Activated naive CD4-positive, alpha-beta T cell treated with anti-CD3 and anti-CD28 coated beads, Interleukin-2, amount 50 U/mL, for 24 hours (primary cell): ENCODE results near the gene OR10A3.

ENCODE experiments used
- H3K27ac Mint-ChIP-seq: one replicate; pipeline ENCODE4 v1.8.0; 2021; ENCODE audit warnings: mild to moderate bottlenecking, mixed read lengths
- H3K27me3 Mint-ChIP-seq: one replicate; pipeline ENCODE4 v1.8.0; 2021; ENCODE audit warnings: mixed read lengths
- H3K36me3 Mint-ChIP-seq: one replicate; pipeline ENCODE4 v1.8.0; 2021; ENCODE audit warnings: mixed read lengths
- H3K4me1 Mint-ChIP-seq: one replicate; pipeline ENCODE4 v1.8.0; 2021; ENCODE audit warnings: mixed read lengths
- H3K4me3 Mint-ChIP-seq: one replicate; pipeline ENCODE4 v1.8.0; 2021; ENCODE audit warnings: mild to moderate bottlenecking, mixed read lengths
- H3K9me3 Mint-ChIP-seq: one replicate; pipeline ENCODE4 v1.8.0; 2021; ENCODE audit warnings: mixed read lengths

OR10A3 gene

GRCh38 chr11:7964873-7965272, 23.4 kb upstream of the OR10A3 start:
- H3K27me3 Mint-ChIP-seq: peaks cover 11% of the 10 kb centered on the region
- no peaks in the 10 kb centered on the region for H3K36me3 Mint-ChIP-seq
- H3K9me3 Mint-ChIP-seq: no peaks in the 10 kb centered on the region
- H3K27ac Mint-ChIP-seq: no peak overlapping the region
- H3K4me3 Mint-ChIP-seq: no peak overlapping the region
- H3K4me1 Mint-ChIP-seq: no peaks in the 10 kb centered on the region

DNA sequence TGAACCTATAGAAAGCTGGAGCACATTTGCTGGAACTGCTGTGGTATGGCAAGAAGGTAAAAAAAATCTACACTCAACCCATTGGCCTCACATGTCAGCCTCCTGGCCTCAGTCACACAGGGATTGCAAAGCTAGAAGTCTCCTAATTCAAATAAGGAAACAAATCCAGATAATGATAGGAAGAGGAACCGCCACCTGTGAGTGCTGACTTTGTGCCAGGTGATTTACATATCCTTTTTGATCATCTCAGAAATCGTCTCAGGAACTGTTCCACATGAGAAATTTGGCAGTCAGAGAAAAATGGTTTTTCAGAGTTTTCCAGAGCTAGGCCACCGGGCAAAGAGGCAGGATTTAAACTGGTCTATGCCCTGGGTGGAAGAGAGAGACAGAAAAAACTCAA, 22.8 kb upstream of the OR10A3 start:
- Mint-ChIP-seq H3K4me3 (no peak overlapping the region), H3K27me3 (peaks cover 12% of the 10 kb centered on the region), H3K27ac (no peak overlapping the region), H3K9me3 (no peaks in the 10 kb centered on the region), H3K36me3 (no peaks in the 10 kb centered on the region), H3K4me1 (no peaks in the 10 kb centered on the region)

DNA sequence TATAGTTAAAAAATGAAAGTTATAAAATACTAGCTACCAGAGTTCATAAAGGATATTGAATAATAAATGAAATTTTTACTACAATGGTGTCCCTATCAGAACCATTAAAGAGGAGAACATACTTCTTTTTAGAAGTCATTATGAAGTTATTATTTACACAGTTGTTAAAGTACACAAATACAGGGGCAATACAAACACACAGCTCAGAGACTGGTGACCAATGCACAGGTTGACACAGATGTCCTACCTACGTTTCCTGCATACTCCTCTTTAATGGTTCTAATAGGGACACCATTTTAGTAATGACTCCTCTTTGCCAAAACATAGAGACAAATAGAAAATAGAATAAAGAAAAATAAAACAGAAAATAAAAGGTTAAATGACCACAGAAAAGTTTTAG, 13.7 kb upstream of the OR10A3 start:
- H3K36me3 Mint-ChIP-seq: no peaks in the 10 kb centered on the region
- H3K4me1 Mint-ChIP-seq: no peaks in the 10 kb centered on the region
- H3K4me3 Mint-ChIP-seq: no peak overlapping the region
- H3K27me3 Mint-ChIP-seq: peaks cover 20% of the 10 kb centered on the region
- no peaks in the 10 kb centered on the region for H3K9me3 Mint-ChIP-seq
- no peak overlapping the region for H3K27ac Mint-ChIP-seq

GRCh38 chr11:7949934-7950333, 8.4 kb upstream of the OR10A3 start:
- no peaks in the 10 kb centered on the region for H3K4me1 Mint-ChIP-seq

DNA sequence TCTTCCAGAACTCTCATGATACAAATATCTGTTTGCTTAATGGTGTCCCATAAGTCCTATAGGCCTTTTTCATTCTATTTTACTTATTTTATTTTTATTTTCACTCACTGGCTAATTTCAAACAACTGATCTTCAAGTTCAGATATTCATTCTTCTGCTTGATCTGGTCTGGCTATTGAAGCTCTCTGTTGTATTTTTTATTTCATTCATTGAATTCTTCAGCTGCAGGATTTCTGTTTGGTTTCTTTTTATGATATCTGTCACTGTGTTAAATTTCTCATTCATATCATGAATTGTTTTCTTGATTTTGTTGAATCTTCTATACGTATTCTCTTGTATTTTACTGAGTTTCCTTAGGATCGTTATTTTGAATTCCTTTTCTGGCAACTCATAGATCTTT, 2.6 kb upstream of the OR10A3 start:
- Mint-ChIP-seq H3K4me1 (no peaks in the 10 kb centered on the region), H3K36me3 (no peaks in the 10 kb centered on the region), H3K9me3 (peaks cover 5% of the 10 kb centered on the region), H3K27ac (no peak overlapping the region), H3K4me3 (no peak overlapping the region), H3K27me3 (peaks cover 15% of the 10 kb centered on the region)

More at GRCh38 chr11:7949934-7950333, 8.4 kb upstream of the OR10A3 start:
- Mint-ChIP-seq H3K4me3 (no peak overlapping the region), H3K9me3 (no peaks in the 10 kb centered on the region), H3K27ac (no peak overlapping the region), H3K27me3 (peaks cover 21% of the 10 kb centered on the region), H3K36me3 (no peaks in the 10 kb centered on the region)

GRCh38 chr11:7941146-7941545, 362 bp downstream of the OR10A3 start:
- Mint-ChIP-seq H3K4me1 (no peaks in the 10 kb centered on the region), H3K27me3 (peaks cover 6% of the 10 kb centered on the region), H3K9me3 (peaks cover 5% of the 10 kb centered on the region), H3K36me3 (no peaks in the 10 kb centered on the region), H3K4me3 (no peak overlapping the region), H3K27ac (no peak overlapping the region)

GRCh38 chr11:7936615-7937014, 4.9 kb downstream of the OR10A3 start:
- H3K27ac Mint-ChIP-seq: no peak overlapping the region
- no peaks in the 10 kb centered on the region for H3K9me3 Mint-ChIP-seq
- H3K27me3 Mint-ChIP-seq: peaks cover 11% of the 10 kb centered on the region
- no peak overlapping the region for H3K4me3 Mint-ChIP-seq
- H3K36me3 Mint-ChIP-seq: no peaks in the 10 kb centered on the region
- no peaks in the 10 kb centered on the region for H3K4me1 Mint-ChIP-seq

DNA sequence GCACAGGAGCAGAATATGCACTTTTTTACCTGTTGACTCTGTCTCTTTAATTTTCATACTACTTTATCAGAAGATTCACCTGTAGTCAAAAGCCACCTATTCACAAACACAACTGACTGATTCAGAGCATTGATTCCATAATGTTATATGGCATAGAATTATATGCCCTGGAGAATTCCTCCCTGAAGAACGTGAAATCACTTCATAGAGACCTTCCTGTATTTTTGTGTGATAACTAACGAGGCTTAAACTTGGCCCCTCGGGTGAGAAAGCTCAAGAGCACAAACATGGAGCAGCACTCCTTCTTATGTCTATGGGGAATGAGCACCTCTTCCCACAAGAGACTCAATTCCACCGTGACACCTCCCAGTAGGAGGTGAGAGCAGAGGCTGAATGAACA, 10.3 kb downstream of the OR10A3 start, which contains the start of gene OR10A6:
Gene OR10A6 (minus strand): TSS at position 101 of the 400 bp plus-strand sequence. CDS start 2,606 bp downstream, outside the sequence.
- Mint-ChIP-seq H3K4me1 (no peaks in the 10 kb centered on the region), H3K36me3 (no peaks in the 10 kb centered on the region), H3K9me3 (no peaks in the 10 kb centered on the region), H3K27ac (no peak within 1 kb of the TSS), H3K4me3 (no peak within 1 kb of the TSS), H3K27me3 (peaks cover 20% of the 10 kb centered on the region)

DNA sequence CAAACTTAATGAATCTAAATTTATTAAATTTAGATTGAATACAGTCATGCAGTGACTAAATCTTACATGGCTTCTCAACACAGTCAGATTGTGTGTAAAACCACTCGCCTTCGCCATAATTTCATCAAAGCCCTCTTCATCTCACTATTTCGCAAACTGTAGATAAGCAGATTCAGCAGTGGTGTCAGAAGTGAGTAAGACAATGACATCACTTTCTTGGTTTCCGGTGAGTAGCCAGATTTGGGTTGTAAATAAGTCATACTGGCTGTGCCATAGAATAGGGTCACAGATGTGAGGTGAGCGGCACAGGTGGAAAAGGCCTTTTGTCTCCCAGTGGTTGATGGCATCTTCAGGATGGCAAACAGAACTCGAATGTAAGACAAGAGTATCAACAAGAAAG, 13.9 kb downstream of the OR10A3 start:
- no peaks in the 10 kb centered on the region for H3K4me1 Mint-ChIP-seq
- no peak overlapping the region for H3K4me3 Mint-ChIP-seq
- H3K27ac Mint-ChIP-seq: no peak overlapping the region
- no peaks in the 10 kb centered on the region for H3K9me3 Mint-ChIP-seq
- peaks cover 17% of the 10 kb centered on the region for H3K27me3 Mint-ChIP-seq
- no peaks in the 10 kb centered on the region for H3K36me3 Mint-ChIP-seq

- Mint-ChIP-seq H3K4me1 (no peaks in the 10 kb centered on the region), H3K9me3 (no peaks in the 10 kb centered on the region), H3K27me3 (peaks cover 10% of the 10 kb centered on the region), H3K36me3 (no peaks in the 10 kb centered on the region), H3K4me3 (no peak overlapping the region), H3K27ac (no peak overlapping the region)
These were observed 17.0 kb downstream of the OR10A3 start for GRCh38 chr11:7924536-7924935.

- Mint-ChIP-seq H3K4me3 (no peak overlapping the region), H3K27me3 (no peaks in the 10 kb centered on the region), H3K9me3 (no peaks in the 10 kb centered on the region), H3K36me3 (no peaks in the 10 kb centered on the region), H3K4me1 (no peaks in the 10 kb centered on the region), H3K27ac (no peak overlapping the region)
These were observed 23.4 kb downstream of the OR10A3 start for GRCh38 chr11:7918141-7918540.

- Mint-ChIP-seq H3K9me3 (no peaks in the 10 kb centered on the region), H3K4me3 (no peak overlapping the region), H3K4me1 (no peaks in the 10 kb centered on the region), H3K36me3 (no peaks in the 10 kb centered on the region), H3K27ac (no peak overlapping the region), H3K27me3 (peaks cover 10% of the 10 kb centered on the region)
These were observed 30.5 kb downstream of the OR10A3 start for GRCh38 chr11:7911011-7911410.

- no peak overlapping the region for H3K4me3 Mint-ChIP-seq
- H3K36me3 Mint-ChIP-seq: no peaks in the 10 kb centered on the region
- no peak overlapping the region for H3K27ac Mint-ChIP-seq
- no peaks in the 10 kb centered on the region for H3K4me1 Mint-ChIP-seq
- peaks cover 10% of the 10 kb centered on the region for H3K27me3 Mint-ChIP-seq
- no peaks in the 10 kb centered on the region for H3K9me3 Mint-ChIP-seq
These were observed 31.2 kb downstream of the OR10A3 start for GRCh38 chr11:7910286-7910788.

DNA sequence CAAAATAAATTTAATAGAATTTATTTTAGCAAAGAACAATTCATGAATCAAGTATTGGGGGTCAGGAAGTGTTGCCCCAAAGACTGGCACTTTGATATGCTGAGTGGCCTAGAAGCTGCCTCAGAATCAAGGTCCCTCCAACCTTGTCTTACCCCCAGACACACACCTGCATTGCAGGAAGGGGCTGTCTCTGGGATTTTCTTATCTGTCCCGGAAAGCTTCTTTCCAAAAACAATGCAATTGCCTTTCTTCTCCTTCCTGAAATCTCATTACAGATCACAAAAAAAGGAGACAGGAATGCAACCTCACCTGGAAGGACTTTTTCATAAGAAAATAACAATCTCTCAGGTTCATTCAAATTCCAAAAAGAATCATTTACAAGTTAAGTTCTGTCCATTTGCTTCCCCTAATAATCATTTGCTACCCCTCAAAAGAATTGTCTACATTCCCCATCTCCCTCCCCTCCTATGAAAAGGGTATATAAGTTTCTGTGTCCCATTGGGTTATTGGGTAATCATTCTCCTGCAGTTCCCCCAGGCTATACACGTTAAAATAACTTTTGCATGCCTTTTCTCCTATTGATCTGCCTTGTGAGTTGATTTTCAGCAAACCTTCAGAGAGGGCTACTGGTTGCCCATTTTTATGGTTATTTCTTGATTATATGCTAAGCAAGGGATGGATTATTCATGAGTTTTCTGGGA, 31.8 kb downstream of the OR10A3 start:
- Mint-ChIP-seq H3K9me3 (no peaks in the 10 kb centered on the region), H3K27me3 (peaks cover 10% of the 10 kb centered on the region), H3K4me1 (no peaks in the 10 kb centered on the region), H3K36me3 (no peaks in the 10 kb centered on the region), H3K27ac (no peak overlapping the region), H3K4me3 (no peak overlapping the region)

DNA sequence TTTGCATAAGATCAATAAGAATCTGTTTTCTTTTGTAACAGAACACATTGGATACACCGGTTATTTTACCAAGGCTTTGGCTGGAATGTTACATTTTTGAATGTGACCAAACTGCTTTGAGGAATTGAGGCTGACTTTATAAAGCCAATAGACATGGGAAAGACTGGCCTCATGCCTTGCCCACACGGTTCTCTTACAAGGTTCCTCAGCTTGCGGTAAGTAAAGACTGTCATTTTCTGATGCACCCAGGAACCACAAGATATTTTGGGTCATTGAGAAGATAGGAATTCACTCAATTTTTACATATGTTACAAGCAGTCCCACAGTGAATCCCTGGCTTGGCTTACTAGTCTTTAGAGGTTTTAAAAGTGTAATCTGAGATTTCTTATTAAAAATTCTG, 34.4 kb downstream of the OR10A3 start:
- no peaks in the 10 kb centered on the region for H3K36me3 Mint-ChIP-seq
- H3K27me3 Mint-ChIP-seq: peaks cover 13% of the 10 kb centered on the region
- no peak overlapping the region for H3K27ac Mint-ChIP-seq
- H3K4me3 Mint-ChIP-seq: no peak overlapping the region
- no peaks in the 10 kb centered on the region for H3K4me1 Mint-ChIP-seq
- H3K9me3 Mint-ChIP-seq: no peaks in the 10 kb centered on the region

DNA sequence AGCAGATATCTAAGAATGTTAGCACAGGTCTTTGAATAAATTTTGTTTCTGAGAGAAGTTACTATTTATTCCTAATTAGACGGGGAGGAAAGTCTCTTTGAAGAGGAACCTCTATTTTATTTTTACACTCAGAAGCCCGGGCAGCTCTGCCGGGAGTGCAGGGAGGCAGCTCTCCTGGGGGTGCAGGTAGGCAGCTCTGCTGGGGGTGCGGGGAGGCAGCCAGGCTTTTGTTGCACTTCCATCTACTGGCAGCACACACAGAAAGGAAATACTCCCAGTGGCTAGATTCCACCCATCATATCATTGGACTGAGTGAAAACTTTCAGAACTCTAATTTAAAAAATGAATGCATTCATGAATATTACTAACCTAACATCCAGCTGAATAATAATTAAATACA, 35.0 kb downstream of the OR10A3 start:
- H3K4me1 Mint-ChIP-seq: no peaks in the 10 kb centered on the region
- no peaks in the 10 kb centered on the region for H3K9me3 Mint-ChIP-seq
- H3K4me3 Mint-ChIP-seq: no peak overlapping the region
- H3K36me3 Mint-ChIP-seq: no peaks in the 10 kb centered on the region
- H3K27ac Mint-ChIP-seq: no peak overlapping the region
- H3K27me3 Mint-ChIP-seq: peaks cover 13% of the 10 kb centered on the region

DNA sequence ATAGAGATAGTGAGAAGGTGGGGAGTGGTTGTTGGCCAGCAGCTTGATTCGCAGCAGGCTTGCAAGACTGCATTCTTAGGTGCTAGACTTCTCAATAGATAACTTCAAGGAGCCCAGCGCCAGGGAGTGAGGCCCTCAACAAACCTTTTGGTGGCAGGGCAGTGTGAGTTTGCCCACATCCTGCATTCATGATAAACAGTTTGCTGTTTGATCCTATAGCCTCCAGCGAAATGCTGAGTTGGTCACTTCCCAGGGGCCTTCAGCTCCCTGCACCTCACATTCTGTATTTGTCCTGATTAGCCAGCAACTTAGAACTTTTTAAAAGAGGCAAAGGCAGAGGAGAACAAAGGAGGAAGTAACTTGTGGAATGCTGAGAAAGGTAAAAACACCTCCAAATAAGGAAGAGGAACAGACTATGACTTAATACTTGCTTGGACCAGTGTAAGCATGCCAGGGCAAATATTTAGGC, 35.5 kb downstream of the OR10A3 start:
- no peaks in the 10 kb centered on the region for H3K36me3 Mint-ChIP-seq
- no peak overlapping the region for H3K27ac Mint-ChIP-seq
- peaks cover 13% of the 10 kb centered on the region for H3K27me3 Mint-ChIP-seq

More for the DNA sequence above, 35.5 kb downstream of the OR10A3 start:
- H3K4me3 Mint-ChIP-seq: no peak overlapping the region
- no peaks in the 10 kb centered on the region for H3K4me1 Mint-ChIP-seq
- no peaks in the 10 kb centered on the region for H3K9me3 Mint-ChIP-seq
